Left renal cortex interstitium (tissue), 4 donors: ENCODE results near the gene NOVA2. TPM values are rescaled to one million over a fixed set of nuclear protein-coding genes. Genes with fewer than 3 reads are reported as not detected.

Experiments
- DNase-seq, 4 donors: peaks; one replicate each; pipeline ENCODE4 v3.0.0-alpha.2; 2013; ENCODE audit warnings: low read depth in 4 of 4, low spot score in 2 of 4, missing footprints in 1 of 4
- polyA plus RNA-seq, 4 donors: library from polyadenylated mRNA; unstranded; fragments of 120-200 nt; gene quantifications; one replicate each; pipeline ENCODE4 v1.2.1, GENCODE V29; 2013; ENCODE audit not compliant: insufficient read length in 4 of 4

The NOVA2 gene
- polyA plus RNA-seq, 4 donors: 2.8 to 5.3 (median 4.2) TPM

- DNase-seq: no peak
Measured at GRCh38 chr19:45967246-45967645, 6.4 kb downstream of the NOVA2 start.

GRCh38 chr19:45962021-45962420, 11.6 kb downstream of the NOVA2 start:
- no peak for DNase-seq

GRCh38 chr19:45960595-45961235, 12.9 kb downstream of the NOVA2 start:
- DNase-seq: no peak

- no peak for DNase-seq
Measured at GRCh38 chr19:45959517-45960025, 14.1 kb downstream of the NOVA2 start.

- no peak for DNase-seq
Measured at GRCh38 chr19:45958769-45959516, 14.7 kb downstream of the NOVA2 start.

GRCh38 chr19:45958320-45958719, 15.3 kb downstream of the NOVA2 start:
- no peak for DNase-seq

DNA sequence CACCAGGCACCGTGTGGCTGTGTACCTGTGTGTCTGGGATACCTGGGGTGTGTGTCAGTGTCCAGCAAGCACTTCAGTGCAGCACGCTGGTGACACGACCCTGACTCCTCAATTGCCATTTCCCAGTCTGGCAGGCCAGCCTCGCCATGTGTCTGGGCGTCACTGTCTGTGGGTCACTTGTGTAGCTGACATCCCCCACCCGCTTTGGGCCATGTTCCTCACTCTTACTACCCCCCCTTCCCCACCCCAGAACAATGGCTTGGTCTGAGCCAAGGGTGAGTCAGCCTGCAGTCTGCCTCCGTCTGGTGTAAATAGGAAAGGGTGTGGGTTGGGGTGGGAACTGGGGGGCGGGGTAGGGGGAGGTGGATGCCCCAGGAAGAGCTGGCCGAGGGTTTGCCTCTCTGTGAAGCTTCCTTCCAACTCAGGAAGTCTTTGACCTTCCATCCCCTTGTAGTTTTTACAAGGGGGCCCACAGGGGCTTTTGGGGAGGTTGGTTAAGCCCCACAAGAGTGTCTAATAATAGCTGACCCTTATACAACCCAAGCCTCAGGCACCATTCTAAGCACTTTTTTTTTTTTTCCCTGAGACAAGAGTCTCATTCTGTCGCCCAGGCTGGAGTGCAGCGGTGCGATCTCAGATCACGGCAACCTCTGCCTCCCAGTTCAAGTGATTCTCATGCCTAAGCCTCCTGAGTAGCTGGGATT, 17.6 kb downstream of the NOVA2 start:
- DNase-seq: no peak

- DNase-seq: no peak
Measured at GRCh38 chr19:45954156-45954555, 19.5 kb downstream of the NOVA2 start.

- DNase-seq: no peak
Measured at GRCh38 chr19:45953676-45954075, 20.0 kb downstream of the NOVA2 start.

DNA sequence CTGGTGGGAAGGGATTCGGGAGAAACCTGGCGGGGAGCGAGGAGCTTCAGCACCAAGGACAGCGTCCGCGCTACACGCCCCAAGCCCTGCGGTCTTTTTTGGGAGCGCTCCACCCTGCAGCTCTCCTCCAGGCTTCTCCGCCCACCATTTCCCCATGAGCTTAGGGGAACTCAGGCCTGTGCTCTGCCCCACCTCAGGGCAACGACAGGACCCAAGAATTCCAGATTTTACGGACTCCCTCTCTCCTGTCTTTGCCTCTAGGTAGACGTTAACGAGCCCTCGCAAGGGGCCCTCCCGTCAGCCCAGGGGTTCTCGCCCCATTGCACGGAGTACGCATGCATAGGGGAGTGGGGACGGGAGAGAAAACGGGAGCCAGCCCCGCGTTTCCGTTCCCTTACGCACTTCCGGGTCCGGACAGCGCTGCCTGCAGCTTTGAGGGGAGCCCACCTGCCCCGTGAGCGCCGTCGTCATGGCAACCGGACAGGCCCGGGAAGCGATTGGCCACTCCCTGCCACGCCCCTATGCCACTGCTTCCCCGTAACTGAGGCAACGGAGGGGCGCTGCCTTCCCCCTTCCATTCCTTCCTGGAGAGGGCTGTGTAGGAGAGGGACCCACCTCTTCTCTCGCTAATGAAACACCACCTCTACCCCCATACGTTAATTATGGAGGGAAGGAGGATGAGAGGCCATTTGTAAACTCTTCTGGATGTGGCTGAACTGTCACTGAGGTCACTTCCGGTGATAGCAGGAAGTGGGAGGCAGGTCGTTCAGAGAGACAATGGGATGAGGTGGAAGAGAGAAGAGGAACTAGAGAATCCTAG, 20.8 kb downstream of the NOVA2 start:
- peak; percentile 35 to 63 (median 42) for DNase-seq

- DNase-seq: no peak
Measured at GRCh38 chr19:45952341-45952685, 21.4 kb downstream of the NOVA2 start.

- no peak for DNase-seq
Measured at GRCh38 chr19:45947926-45948325, 25.7 kb downstream of the NOVA2 start.

GRCh38 chr19:45940515-45940805, 33.2 kb downstream of the NOVA2 start:
- DNase-seq: no peak

DNA sequence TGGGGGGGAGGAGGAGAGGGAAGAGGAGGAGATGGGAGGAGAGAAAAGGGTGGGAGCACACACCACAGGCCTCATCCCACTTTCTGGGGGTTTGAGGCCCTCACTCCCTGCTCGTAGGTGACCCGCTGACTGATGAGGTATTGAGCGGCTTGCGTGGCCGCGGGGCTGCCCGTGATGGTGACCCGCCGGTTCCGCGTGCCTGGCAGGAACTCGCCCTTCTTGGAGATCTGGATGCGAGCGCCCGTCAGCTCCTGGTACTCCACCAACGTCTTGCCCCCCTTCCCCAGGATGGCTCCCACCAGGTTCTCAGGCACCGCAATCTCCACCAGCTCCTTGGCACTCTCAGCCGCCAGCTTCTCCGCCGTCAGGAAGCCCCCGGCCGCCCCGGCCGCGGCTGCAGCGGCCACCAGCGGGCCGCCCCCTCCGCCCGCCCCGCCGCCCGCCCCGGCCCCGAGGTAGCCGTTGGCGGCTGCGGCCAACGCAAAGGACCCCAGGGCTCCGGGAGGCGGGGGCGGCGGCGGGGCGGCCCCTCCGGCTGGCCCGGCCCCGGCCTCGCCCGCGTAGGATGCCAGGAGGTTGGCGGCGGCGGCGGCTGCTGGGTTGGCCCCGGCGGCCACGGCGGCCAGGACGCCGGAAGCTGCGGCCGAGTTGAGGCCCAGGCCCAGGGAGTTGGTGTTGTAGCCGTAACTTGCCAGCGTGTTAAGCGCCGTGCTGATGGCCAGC, 33.7 kb downstream of the NOVA2 start:
- DNase-seq: no peak

GRCh38 chr19:45938733-45939319, 34.8 kb downstream of the NOVA2 start:
- no peak for DNase-seq

GRCh38 chr19:45935267-45935666, 38.4 kb downstream of the NOVA2 start:
- DNase-seq: no peak

DNA sequence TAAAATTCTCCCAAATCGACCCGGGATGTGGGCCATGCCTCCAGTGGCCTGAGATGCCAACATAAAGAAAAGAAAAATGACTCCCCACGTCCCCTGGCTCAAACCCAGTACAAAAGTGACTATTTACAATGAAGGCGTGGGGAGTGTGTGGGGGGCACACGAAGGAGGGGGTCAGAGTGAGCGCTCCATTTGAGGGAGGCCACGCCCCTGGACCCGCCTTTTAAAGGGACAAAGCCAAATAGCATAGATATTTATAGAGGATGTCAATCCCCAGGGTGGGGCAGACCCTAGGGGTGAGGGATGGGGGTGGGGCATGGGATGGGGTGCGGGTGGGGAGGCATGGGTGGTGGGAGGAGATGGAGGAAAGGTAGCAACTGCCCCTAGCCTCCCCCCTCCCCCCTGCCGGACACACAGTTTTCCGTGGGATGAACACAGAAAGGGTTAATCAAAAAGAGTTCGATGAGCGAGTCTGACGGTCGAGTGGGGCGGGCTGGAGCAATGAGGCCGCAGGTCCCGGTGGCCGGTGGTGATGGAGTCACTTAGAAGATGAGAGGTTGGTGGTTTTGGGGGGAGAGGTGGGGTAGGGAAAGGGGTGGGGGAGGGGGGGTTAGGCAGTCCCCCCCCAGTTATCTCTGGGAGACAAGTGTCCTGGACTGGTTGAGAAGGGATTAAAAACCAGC, 39.0 kb downstream of the NOVA2 start:
- DNase-seq: no peak

GRCh38 chr19:45933759-45934158, 39.9 kb downstream of the NOVA2 start:
- DNase-seq: no peak

- no peak for DNase-seq
Measured at GRCh38 chr19:45931055-45931454, 42.6 kb downstream of the NOVA2 start.
